Thyroid gland (tissue), 4 donors: Measurements from ENCODE around the gene SMS.

ENCODE experiments used
- CTCF ChIP-seq, 6 experiments: fragments of 200-600 bp in 3 of 6; fragments of 450-650 bp in 3 of 6; sonication (generic) in 3 of 6; IDR thresholded peaks; one replicate each; pipeline ENCODE4 v1.5.1; 2016 to 2019; ENCODE audit warnings: antibody characterized with exemption in 6 of 6, mild to moderate bottlenecking in 2 of 6, inconsistent platforms in 1 of 6, moderate library complexity in 1 of 6
- POLR2A ChIP-seq, 2 donors: fragments of 450-650 bp; IDR thresholded peaks; one replicate each; pipeline ENCODE4 v1.6.1; 2017; ENCODE audit warnings: antibody characterized with exemption in 2 of 2, mild to moderate bottlenecking in 2 of 2, moderate library complexity in 1 of 2

DNA sequence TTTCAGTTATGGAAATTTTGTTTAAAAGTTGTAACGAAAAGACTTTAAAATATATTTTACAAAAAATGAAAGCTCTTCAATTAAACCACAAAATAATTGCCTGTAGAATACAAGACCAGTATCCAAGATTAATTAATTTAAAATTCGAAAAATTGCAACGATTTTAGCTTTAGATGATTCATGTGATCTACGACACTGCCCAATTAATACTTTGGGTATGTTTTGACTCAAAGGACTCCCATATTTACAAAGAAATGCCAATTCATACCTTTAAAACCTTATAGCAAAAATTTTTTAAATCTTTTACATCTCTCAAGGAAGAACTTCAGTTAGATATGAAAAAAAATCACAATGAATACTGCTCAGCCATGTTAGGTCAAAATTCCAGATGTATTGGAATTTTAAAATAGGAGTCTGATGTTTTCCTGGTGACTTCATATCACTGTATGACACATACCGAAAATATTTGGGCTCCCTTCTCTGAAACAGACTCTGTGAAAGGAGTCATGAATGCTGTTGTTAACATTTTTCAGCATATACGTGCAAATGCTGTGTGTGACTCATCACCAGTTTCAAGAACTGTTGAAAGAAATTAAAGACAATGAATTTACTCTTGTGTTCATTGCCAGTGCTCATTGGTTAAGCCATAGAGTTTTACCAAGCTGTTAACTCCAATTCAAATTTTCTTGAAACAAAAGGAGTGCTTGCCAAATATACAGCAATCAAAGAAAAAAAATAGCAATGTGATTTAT is 13.8 kb upstream of the SMS start:
- TF ChIP-seq CTCF (IDR thresholded peaks at IDR 0.05) (no peak), POLR2A (IDR thresholded peaks at IDR 0.05) (no peak)
